Fibroblast of skin of scalp (primary cell): ENCODE data around the gene SUN2.

ENCODE experiments used
- DNase-seq: peaks from one replicate; pipeline ENCODE4 v3.0.0-alpha.2; 2013

Gene SUN2

GRCh38 chr22:38777087-38777671 lies 21.4 kb upstream of the SUN2 start:
- DNase-seq, result no peak

- no peak for DNase-seq
Observed at GRCh38 chr22:38776086-38776485, 20.3 kb upstream of the SUN2 start.

GRCh38 chr22:38775656-38776055 lies 19.9 kb upstream of the SUN2 start:
- DNase-seq, result no peak

GRCh38 chr22:38774496-38775166 lies 18.8 kb upstream of the SUN2 start:
- DNase-seq, result no peak

GRCh38 chr22:38773363-38773946 lies 17.7 kb upstream of the SUN2 start:
- DNase-seq, result no peak

- DNase-seq, result no peak
Observed at GRCh38 chr22:38772623-38772873, 16.8 kb upstream of the SUN2 start.

GRCh38 chr22:38770257-38770949 lies 14.6 kb upstream of the SUN2 start:
- DNase-seq, result no peak

- no peak for DNase-seq
Observed at GRCh38 chr22:38768036-38768435, 12.2 kb upstream of the SUN2 start.

- no peak for DNase-seq
Observed at GRCh38 chr22:38767313-38767712, 11.5 kb upstream of the SUN2 start.

GRCh38 chr22:38766076-38766777 lies 10.4 kb upstream of the SUN2 start:
- DNase-seq, result peak; percentile 48

GRCh38 chr22:38762551-38762983 lies 6.8 kb upstream of the SUN2 start:
- no peak for DNase-seq

- no peak for DNase-seq
Observed at GRCh38 chr22:38761202-38762162, 5.7 kb upstream of the SUN2 start.

GRCh38 chr22:38760477-38761201 lies 4.8 kb upstream of the SUN2 start:
- peak; percentile 57 for DNase-seq

- no peak for DNase-seq
Observed at GRCh38 chr22:38759005-38759404, 3.2 kb upstream of the SUN2 start.

- no peak for DNase-seq
Observed at GRCh38 chr22:38758276-38758945, 2.6 kb upstream of the SUN2 start.

- DNase-seq, result no peak
Observed at GRCh38 chr22:38757464-38757757, 1.6 kb upstream of the SUN2 start.

GRCh38 chr22:38756711-38757463 lies 1.1 kb upstream of the SUN2 start:
- no peak for DNase-seq

- DNase-seq, result peak; percentile 57
Observed at GRCh38 chr22:38755155-38755910, 465 bp downstream of the SUN2 start.

GRCh38 chr22:38754751-38755154 lies 1.0 kb downstream of the SUN2 start:
- DNase-seq, result peak; percentile 33
